Mononuclear cell (primary cell): Measurements from ENCODE around the gene POLE4. TPM values are rescaled to one million over a fixed set of nuclear protein-coding genes. Genes with fewer than 3 reads are reported as not detected.

ENCODE experiments used
- H3K27me3 ChIP-seq: 2 replicates; pipeline ENCODE4 v1.6.0; 2011; ENCODE audit warnings: low read length, control low read depth; ENCODE audit not compliant: insufficient read depth
- H3K4me1 ChIP-seq: 2 replicates; pipeline ENCODE4 v1.5.1; 2011; ENCODE audit warnings: mild to moderate bottlenecking, low read length, control low read depth; ENCODE audit not compliant: insufficient read depth
- H3K4me3 ChIP-seq: 2 replicates; pipeline ENCODE4 v1.5.1; 2011; ENCODE audit warnings: mild to moderate bottlenecking, low read length, moderate library complexity
- H3K9me3 ChIP-seq: 2 replicates; pipeline ENCODE4 v1.5.1; 2011; ENCODE audit warnings: low read depth, mild to moderate bottlenecking, control low read depth, low read length
- total RNA-seq: library from RNA; depleted of rRNA; stranded (reverse); fragments of >200 nt; gene quantifications from one replicate; pipeline ENCODE4 v1.2.3, GENCODE V29; 2012

The POLE4 gene
- total RNA-seq, 1 donor, result 23.4 TPM

DNA sequence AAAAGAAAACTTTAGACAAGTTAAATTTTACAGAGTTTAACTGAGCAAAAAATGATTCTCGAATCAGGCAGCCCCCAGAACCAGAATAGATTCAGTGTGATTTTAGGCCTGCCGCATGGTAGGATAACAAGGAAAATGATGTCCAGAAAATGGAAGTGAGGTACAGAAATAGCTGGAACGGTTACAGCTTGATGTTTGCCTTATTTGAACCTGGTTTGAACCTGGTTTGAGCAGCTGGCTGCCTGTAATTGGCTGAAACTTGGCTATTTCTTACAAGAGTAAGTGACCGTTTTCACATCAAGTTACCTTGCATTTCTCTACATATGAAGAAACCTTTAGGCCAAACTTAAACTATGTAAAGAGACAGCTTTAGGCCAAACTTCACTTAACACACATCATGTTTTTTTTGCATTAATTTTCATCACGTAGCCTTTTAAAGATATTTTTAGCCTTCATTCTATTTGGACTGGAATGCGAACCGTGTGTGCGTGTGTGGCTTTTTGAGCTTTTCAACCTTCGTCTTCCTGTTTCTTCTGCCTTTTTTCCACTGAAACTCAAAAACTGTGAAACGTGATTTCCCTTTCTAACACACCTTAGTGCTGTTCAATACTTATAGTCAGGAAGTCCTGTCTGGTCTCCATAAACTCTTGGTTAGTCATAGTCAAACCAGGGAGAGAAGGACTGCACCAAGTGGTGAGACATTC lies 4.5 kb upstream of the POLE4 start:
- H3K4me1 ChIP-seq, result peaks cover 10% of the 10 kb centered on the region
- H3K9me3 ChIP-seq, result no peaks in the 10 kb centered on the region
- H3K27me3 ChIP-seq, result no peaks in the 10 kb centered on the region
- no peak overlapping the region for H3K4me3 ChIP-seq

DNA sequence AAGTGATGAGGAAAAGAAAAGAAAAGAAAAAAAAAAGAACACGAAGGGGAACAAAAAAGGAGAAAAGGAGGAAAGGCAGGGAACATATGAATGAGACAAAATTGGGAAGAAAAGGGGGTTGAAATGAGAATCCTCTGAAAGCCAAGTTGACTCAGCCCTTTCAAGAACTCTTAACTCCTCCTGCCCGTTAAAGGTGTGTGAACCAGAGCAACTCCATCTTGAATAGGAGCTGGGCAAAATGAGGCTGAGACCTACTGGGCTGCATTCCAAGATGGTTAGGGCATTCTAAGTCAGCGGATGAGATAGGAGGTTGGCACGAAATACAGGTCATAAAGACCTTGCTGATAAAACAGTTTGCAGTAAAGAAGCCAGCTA lies 4.0 kb upstream of the POLE4 start:
- Histone ChIP-seq H3K4me3 (no peak overlapping the region), H3K4me1 (peaks cover 15% of the 10 kb centered on the region), H3K27me3 (no peaks in the 10 kb centered on the region), H3K9me3 (no peaks in the 10 kb centered on the region)

DNA sequence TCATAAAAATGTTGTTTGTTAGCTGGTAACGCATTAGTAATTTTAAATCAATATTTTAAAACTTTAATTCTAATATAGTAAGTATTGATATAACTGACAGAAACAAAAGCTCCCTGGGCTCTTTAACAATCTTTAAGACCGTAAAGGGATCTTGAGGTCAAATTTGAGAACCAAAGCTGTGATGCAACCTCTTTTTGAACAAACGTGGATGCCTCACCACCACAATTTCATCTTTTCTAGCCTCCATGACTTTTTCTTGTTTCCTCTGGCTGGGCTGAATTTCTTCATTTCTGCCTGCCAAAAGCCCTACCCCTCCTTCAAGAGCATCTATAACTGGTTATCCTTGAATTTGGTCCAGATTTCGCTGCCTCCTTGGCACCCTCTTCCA lies 563 bp upstream of the POLE4 start:
- no peaks in the 10 kb centered on the region for H3K9me3 ChIP-seq
- H3K27me3 ChIP-seq, result no peaks in the 10 kb centered on the region
- H3K4me3 ChIP-seq, result peak overlapping the region; percentile 56
- H3K4me1 ChIP-seq, result peaks cover 22% of the 10 kb centered on the region

DNA sequence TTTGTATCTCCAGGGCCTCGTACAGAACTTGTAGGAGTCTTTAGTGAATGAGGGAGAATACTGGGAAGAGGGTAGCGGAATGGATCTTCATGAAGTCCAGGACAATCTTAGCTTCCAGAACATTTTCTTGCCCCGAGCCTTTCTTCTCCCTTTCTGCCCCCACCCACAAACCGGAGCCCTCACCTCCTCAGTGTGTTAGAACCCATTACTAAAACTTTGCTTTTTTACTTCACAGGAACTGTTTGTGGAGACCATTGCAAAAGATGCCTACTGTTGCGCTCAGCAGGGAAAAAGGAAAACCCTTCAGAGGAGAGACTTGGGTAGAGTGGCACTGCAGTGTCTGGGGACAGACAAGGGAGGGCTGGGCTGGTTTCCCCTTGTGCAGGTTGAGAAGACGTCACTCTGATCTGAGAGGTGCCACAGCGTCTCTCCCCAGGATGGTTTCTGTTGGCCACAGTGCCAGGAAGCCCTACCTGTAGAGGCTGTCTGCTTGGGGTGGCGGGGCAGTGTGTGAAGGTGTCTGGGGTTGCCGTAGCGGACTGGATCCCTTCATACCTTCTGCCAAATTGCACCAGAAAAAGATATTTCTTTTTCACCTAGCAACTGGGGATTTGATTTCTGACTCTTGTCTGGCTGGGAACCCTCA lies 786 bp downstream of the POLE4 start:
- Histone ChIP-seq H3K4me1 (peaks cover 22% of the 10 kb centered on the region), H3K27me3 (no peaks in the 10 kb centered on the region), H3K9me3 (no peaks in the 10 kb centered on the region), H3K4me3 (peak overlapping the region; percentile 56)

DNA sequence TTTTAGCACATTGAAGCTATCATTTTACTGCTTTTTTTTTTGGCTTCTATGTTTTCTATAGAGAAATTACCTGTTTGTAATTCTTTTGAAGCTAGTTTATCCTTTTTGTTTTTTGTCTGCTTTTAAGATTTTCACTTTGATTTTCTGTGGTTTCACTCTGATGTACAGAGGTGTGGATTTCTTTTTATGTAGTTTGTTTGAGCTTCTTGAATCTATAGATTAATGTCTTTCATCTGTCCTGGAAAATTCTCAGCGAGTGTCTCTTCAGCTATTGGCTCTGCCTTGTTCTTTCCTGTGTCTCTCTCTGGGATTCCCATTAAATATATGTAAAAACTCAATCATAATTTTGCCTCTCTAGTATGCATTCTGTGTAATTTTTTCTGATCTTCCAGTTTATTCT lies 8.4 kb downstream of the POLE4 start:
- Histone ChIP-seq H3K9me3 (no peaks in the 10 kb centered on the region), H3K4me3 (no peak overlapping the region), H3K4me1 (no peaks in the 10 kb centered on the region), H3K27me3 (no peaks in the 10 kb centered on the region)

DNA sequence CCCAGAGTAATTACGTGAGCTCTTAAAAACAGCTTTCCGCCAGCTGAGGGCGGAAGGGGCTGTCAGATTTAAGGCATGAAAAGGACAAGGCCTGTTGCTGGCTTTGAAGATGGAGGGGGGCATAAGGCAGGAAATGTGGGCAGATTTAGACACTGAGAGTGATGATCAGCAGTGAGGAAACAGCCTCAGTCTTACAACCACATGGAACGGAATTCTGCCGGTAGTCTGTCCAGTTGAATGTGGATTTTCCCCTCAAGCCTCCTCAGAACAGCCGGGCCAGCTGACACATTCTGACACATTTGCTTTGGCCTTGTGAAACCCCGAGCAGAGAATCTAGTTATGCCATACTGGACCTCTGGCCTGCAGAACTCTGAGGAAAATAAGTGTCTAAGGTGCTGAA lies 16.6 kb downstream of the POLE4 start:
- Histone ChIP-seq H3K4me1 (peaks cover 5% of the 10 kb centered on the region), H3K4me3 (no peak overlapping the region), H3K9me3 (no peaks in the 10 kb centered on the region), H3K27me3 (no peaks in the 10 kb centered on the region)

DNA sequence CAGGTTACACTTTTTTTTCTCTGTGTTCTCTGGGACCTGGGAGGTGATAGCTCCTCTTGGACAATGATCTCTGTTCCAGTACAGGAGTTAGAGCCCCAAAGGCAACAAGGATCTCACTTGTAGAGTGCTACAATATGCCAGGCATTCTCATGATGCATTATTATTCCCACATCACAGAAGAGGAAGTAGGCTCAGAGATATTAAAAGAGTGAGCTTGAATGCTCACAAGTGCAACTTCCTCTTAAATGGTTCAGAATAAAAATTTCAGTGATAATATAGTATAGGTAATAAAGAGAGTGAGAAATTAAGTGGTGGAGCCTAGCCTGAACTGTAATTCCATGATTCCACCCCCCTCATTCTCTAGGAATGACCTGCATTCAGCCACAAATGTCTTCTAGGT lies 21.4 kb downstream of the POLE4 start:
- no peak overlapping the region for H3K4me3 ChIP-seq
- H3K27me3 ChIP-seq, result no peaks in the 10 kb centered on the region
- peaks cover 8% of the 10 kb centered on the region for H3K4me1 ChIP-seq
- no peaks in the 10 kb centered on the region for H3K9me3 ChIP-seq

DNA sequence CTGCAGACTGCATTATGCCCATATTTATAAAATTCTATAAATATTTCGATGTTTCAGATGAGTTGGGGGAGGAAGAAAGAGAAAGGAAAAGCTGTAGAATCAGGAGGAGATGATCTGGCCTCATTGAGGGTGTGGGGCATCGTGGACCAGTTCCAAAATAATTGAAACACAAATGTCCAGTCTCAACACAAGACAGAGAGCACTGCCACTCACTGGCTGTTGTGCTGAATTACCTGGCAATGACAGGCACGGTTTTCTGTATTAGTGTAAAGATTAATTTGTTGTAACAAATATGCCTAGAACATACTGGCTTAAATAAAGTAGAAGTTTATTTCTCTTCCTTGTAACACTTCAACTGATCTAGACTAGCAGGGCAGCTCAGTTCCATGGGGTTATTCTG lies 24.1 kb downstream of the POLE4 start:
- H3K9me3 ChIP-seq, result no peaks in the 10 kb centered on the region
- peaks cover 8% of the 10 kb centered on the region for H3K4me1 ChIP-seq
- no peak overlapping the region for H3K4me3 ChIP-seq
- H3K27me3 ChIP-seq, result no peaks in the 10 kb centered on the region

DNA sequence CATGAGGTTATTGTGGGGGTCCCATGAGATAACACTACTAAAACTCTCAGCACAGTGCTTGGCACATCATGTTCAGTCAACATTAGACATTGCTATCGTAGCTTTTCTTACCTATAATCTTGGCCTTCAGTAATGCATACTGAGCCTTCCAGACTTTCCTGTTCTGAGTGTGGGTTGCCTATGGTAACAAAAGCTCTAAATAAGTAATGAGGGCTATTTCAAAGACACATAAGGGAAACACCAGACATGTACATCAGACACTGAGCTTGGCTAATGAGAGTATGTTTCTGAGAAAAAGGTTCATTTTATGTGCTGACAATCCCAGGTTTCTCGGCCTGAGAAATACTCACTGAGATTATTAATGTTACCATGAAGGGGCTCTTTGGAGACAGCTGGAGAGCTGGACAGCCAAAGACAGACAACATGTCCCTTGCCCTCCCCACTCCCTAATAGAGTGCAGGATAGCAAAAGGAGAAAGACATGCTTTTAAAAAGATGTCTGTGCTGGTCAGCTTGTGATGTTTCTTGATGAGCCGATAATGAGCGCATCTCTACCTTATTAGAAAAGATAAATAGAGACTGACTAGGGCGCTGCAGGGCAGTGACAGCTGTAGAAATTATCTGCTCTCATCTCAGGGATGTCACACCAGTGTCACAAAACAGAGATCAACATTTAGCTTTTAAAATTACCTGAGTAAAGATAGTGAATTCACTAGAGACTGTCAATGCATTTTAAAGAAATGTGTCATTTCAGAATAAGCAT lies 25.4 kb downstream of the POLE4 start:
- H3K27me3 ChIP-seq, result no peaks in the 10 kb centered on the region
- no peaks in the 10 kb centered on the region for H3K9me3 ChIP-seq
- no peak overlapping the region for H3K4me3 ChIP-seq
- peaks cover 8% of the 10 kb centered on the region for H3K4me1 ChIP-seq

DNA sequence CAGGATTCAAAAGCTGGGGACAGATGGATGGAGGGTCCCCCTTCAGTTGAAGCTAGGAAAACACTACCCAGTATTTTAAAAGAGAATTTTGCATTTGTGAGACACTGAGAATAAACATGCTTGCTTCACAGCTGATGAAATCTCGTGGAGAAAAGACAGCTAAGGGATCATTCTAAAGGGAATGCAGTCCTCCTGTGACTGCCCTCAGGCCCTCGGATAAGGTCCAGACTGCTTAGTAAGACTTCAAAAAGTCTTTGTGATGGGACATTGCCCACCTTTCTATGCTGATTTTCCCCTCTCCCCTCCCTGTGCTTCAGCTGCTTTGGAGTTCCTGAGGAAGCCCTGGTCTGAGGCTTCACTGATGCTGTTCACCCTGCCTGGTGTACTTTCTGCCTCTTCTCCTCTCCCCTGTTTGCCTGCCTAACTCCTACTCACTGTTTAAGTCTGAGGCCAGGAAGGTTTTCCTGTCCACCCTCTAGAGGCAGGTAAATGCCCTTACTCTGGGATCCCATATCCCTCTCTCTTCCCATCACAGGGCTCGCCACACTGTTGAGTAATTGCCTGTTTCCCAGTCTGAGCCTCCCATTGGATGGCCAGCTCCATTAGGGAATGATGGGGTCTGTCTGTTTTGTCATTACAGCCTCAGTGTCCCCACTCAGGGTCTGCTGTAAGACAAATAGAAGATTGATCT lies 26.6 kb downstream of the POLE4 start:
- Histone ChIP-seq H3K9me3 (no peaks in the 10 kb centered on the region), H3K27me3 (no peaks in the 10 kb centered on the region), H3K4me3 (no peak overlapping the region), H3K4me1 (peaks cover 2% of the 10 kb centered on the region)

DNA sequence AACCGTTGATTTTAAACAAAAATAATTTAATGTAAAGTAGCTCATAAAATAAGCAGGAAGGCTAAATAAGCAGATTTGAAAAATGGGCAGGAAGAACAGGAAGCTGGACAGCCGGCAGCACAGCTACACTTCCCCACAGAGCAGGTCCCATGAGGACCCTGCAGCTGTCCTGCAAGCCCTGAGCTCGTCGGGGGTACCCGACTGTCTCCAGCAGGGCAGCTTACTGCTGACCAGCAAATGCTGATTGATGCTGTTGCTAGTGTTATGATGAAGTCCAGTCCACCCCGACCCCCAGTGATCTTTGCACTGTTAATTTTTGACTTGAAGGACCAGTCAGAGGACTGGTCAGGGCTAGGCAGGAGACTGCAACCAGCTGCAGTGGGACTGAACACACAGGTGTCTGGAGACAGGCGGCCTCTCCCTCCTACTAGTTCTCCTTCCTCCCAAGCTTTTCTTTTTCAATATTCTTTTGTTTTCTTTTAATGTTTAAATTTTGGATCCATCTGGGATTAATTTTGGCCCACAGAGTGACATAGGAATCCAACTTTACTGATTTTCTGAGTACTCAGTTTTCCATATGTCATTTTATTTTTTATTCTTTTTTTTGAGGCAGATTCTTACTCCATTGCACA lies 27.7 kb downstream of the POLE4 start:
- H3K27me3 ChIP-seq, result no peaks in the 10 kb centered on the region
- no peaks in the 10 kb centered on the region for H3K9me3 ChIP-seq
- H3K4me1 ChIP-seq, result no peaks in the 10 kb centered on the region
- H3K4me3 ChIP-seq, result no peak overlapping the region

DNA sequence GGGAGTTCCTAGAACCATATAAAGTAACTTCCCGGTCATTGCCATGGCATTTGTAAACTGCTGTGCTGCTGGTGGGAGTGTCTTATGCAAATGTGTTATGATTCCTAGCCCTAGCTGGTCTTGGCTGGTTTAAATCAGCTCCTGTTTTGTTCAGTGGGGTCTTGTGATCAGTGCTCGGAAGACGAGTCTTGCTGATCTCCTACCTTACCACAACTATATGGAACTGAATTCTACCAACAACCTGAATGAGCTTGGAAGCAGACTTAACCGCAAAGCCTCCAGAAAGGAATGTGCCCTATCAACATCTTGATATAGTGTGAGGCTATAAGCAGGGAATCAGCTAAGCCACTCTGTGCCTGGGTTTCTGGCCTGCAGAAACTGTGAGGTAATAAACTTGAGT lies 33.5 kb downstream of the POLE4 start:
- no peaks in the 10 kb centered on the region for H3K9me3 ChIP-seq
- no peaks in the 10 kb centered on the region for H3K27me3 ChIP-seq
- no peaks in the 10 kb centered on the region for H3K4me1 ChIP-seq
- H3K4me3 ChIP-seq, result no peak overlapping the region

DNA sequence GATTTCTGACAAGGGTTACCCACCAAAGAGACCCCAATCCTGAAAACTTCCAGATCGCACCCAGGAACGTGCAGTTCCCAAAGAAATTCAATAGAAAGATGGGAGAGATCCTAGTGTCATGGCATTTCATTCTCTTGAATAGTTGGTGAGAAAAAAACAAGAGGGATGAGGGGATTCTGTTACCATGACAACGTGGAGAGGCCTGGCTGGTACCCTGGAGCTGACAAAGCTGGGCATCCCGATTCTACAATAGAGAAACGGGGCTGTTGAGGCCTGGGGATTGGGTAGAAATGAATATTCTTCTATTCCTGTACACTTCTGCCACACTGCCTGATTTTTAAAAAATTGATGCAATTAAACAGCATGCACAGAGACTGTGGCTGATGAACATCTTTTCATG lies 41.0 kb downstream of the POLE4 start:
- Histone ChIP-seq H3K4me3 (no peak overlapping the region), H3K27me3 (no peaks in the 10 kb centered on the region), H3K9me3 (no peaks in the 10 kb centered on the region), H3K4me1 (no peaks in the 10 kb centered on the region)

DNA sequence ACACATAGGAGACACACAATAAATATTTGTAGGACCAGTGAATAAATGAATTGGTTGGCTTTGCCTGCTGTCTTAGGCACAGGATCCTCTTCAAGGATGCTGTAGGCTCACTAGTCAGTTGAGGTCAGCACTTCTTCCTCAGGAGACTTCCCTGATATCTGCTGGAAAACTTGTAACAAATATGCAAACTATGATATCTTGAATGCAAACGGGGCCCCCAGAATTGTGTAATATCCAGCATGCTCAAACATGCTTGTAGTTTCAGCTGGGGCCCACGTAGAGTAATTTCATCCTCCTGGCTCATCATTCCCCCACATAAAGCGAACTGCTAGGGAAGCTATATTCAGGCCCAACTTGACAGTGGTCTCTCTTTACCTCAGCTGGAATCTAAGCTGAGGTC lies 43.6 kb downstream of the POLE4 start:
- Histone ChIP-seq H3K4me3 (no peak overlapping the region), H3K4me1 (no peaks in the 10 kb centered on the region), H3K27me3 (no peaks in the 10 kb centered on the region)

DNA sequence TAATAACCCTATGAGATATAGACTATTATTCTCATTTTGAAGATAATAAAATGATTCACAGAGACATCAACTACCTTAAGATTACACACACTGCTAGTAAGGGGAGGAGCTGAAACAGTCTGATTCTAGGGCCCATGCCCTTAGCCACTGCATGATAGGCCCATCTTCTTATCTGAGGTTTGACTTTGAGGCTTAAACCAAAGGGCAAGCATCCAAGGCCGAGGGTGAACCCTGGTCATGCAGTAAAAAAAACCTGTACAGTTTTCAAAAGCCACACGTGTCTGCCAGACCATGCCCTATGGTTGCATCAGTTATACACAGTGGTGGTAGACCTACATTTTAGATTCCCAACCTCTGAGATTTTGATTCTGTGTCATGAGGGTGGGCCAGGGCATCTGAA lies 44.8 kb downstream of the POLE4 start:
- Histone ChIP-seq H3K4me3 (no peak overlapping the region), H3K4me1 (no peaks in the 10 kb centered on the region), H3K27me3 (no peaks in the 10 kb centered on the region), H3K9me3 (no peaks in the 10 kb centered on the region)

More for the DNA sequence above, 43.6 kb downstream of the POLE4 start:
- no peaks in the 10 kb centered on the region for H3K9me3 ChIP-seq
